GM12878 (cell line): Measurements from ENCODE around the gene ADK. TPM values are rescaled to one million over a fixed set of nuclear protein-coding genes. Genes with fewer than 3 reads are reported as not detected.

Experiments
- ATAC-seq: fragments of 200-7000 bp; cut with Tn5 transposase; 3 replicates; pipeline ENCODE4 v1.9.1; 2020; ENCODE audit warnings: mild to moderate bottlenecking, moderate library complexity
- BruUV-seq: library from RNA; stranded (reverse); fragments of 400-500 nt; replicated peaks from 2 replicates; lab custom pipeline; 2021; lab: Mats Ljungman, UMichigan
- CTCF ChIA-PET: fragments of 300-600 bp; sonication (Branson Sonifier 250); formaldehyde crosslinking; extraction: SDS; loops from one replicate; lab custom pipeline; 2021; ENCODE audit warnings: inconsistent platforms; lab: Yijun Ruan, JAX
- POLR2A ChIA-PET: fragments of 350-600 bp; formaldehyde crosslinking; extraction: SDS; loops from one replicate; lab custom pipeline; 2021; ENCODE audit warnings: inconsistent platforms; lab: Charles Lee
- RAD21 ChIA-PET: fragments of 300-600 bp; sonication (Branson Sonifier 250); formaldehyde crosslinking; loops from one replicate; lab custom pipeline; 2023; ENCODE audit warnings: antibody characterized with exemption; ENCODE audit not compliant: unreplicated experiment; lab: Charles Lee
- SMC1A ChIA-PET: fragments of 300-600 bp; sonication (Branson Sonifier 250); formaldehyde crosslinking; loops from one replicate; lab custom pipeline; 2023; ENCODE audit not compliant: unreplicated experiment, uncharacterized antibody; lab: Charles Lee
- DNase-seq: peaks from one replicate; pipeline ENCODE4 v3.0.0-alpha.2; 2011; ENCODE audit warnings: low read depth, low spot score
- FAIRE-seq: peaks from 3 replicates; lab custom pipeline; 2011; peaks lifted over from hg19 to GRCh38; lab: Jason Lieb, UNC
- H2AFZ ChIP-seq: 2 replicates; pipeline ENCODE4 v1.6.0; 2011; ENCODE audit warnings: low read depth, low read length, control low read depth; ENCODE audit not compliant: control insufficient read depth
- H3K27ac ChIP-seq: 2 replicates; pipeline ENCODE4 v1.5.1; 2011; ENCODE audit warnings: control low read depth; ENCODE audit not compliant: control insufficient read depth, insufficient read depth
- H3K27me3 ChIP-seq, 2 experiments: replicated peaks in 1 of 2; 2 replicates each; pipeline versions ENCODE4 v1.6.0 to v1.6.1; 2011; ENCODE audit warnings: low read length in 1 of 2; ENCODE audit not compliant: control insufficient read depth in 2 of 2, insufficient read depth in 2 of 2
- H3K36me3 ChIP-seq, 2 experiments: 2 replicates each; pipeline ENCODE4 v1.5.1; 2011; ENCODE audit warnings: low read length in 1 of 2; ENCODE audit not compliant: control insufficient read depth in 2 of 2, insufficient read depth in 2 of 2
- H3K4me1 ChIP-seq: 2 replicates; pipeline ENCODE4 v1.6.1; 2011; ENCODE audit warnings: mild to moderate bottlenecking, low read length, moderate library complexity, mixed read lengths; ENCODE audit not compliant: control insufficient read depth, insufficient read depth
- H3K4me2 ChIP-seq: 2 replicates; pipeline ENCODE4 v1.6.0; 2011; ENCODE audit warnings: control low read depth; ENCODE audit not compliant: control insufficient read depth, insufficient read depth
- H3K4me3 ChIP-seq: fragments of 200-600 bp; sonication (generic); 2 replicates; pipeline ENCODE4 v1.5.1; 2016
- H3K79me2 ChIP-seq: 2 replicates; pipeline ENCODE4 v1.6.0; 2011; ENCODE audit warnings: low read length; ENCODE audit not compliant: control insufficient read depth, insufficient read depth
- H3K9ac ChIP-seq: 2 replicates; pipeline ENCODE4 v1.8.0; 2011; ENCODE audit warnings: low read length, control low read depth, mixed read lengths; ENCODE audit not compliant: control insufficient read depth, insufficient read depth
- H3K9me3 ChIP-seq: replicated peaks from 3 replicates; pipeline ENCODE4 v1.5.1; 2011; ENCODE audit warnings: mild to moderate bottlenecking, low read length; ENCODE audit not compliant: control insufficient read depth, insufficient read depth
- H4K20me1 ChIP-seq: 2 replicates; pipeline ENCODE4 v1.6.0; 2011; ENCODE audit not compliant: control insufficient read depth, insufficient read depth
- ATF7 ChIP-seq: fragments of 450-650 bp; IDR thresholded peaks from 2 replicates; pipeline ENCODE4 v1.6.1; 2016; ENCODE audit warnings: low read depth, mild to moderate bottlenecking
- CBX3 ChIP-seq: fragments of 200-600 bp; sonication (generic); IDR thresholded peaks from 2 replicates; pipeline ENCODE4 v1.6.1; 2016; ENCODE audit warnings: low read depth, borderline replicate concordance
- CEBPB ChIP-seq, 2 experiments: fragments of 150-350 bp in 1 of 2; IDR thresholded peaks; 2 replicates each; pipeline ENCODE4 v1.6.1; 2012 to 2014; ENCODE audit warnings: low read depth in 2 of 2, low read length in 2 of 2, borderline replicate concordance in 1 of 2, inconsistent platforms in 1 of 2
- CEBPZ ChIP-seq: fragments of 150-350 bp; IDR thresholded peaks from 2 replicates; pipeline ENCODE4 v1.6.1; 2016; ENCODE audit warnings: low read depth, low read length
- LARP7 ChIP-seq: fragments of 450-650 bp; IDR thresholded peaks from 2 replicates; pipeline ENCODE4 v1.6.1; 2017; ENCODE audit warnings: mild to moderate bottlenecking
- SPI1 ChIP-seq: IDR thresholded peaks from 2 replicates; pipeline ENCODE4 v1.6.1; 2011; ENCODE audit warnings: low read depth, mild to moderate bottlenecking, low read length, moderate library complexity, borderline replicate concordance; ENCODE audit not compliant: insufficient read depth
- SREBF2 ChIP-seq: IDR thresholded peaks from 2 replicates; pipeline ENCODE4 v1.6.1; 2012; ENCODE audit warnings: mild to moderate bottlenecking, low read length
- WRNIP1 ChIP-seq: IDR thresholded peaks from 2 replicates; pipeline ENCODE4 v1.6.1; 2011; ENCODE audit warnings: low read depth, low read length, improper control_type of control experiment, borderline replicate concordance
- WGBS: methylation state at CpG from one replicate; pipeline ENCODE4 v1.1.6; 2016; ENCODE audit warnings: low lambda C conversion rate; ENCODE audit not compliant: insufficient replicate concordance, insufficient coverage; ENCODE audit errors: missing lambda C conversion rate; 5-methylcytosine and 5-hydroxymethylcytosine counted together
- in situ Hi-C: fragments of 300-500 bp; cut with MboI; formaldehyde crosslinking; loops from 9 replicates; pipeline ENCODE4 v1.14.3; 2018; ENCODE audit warnings: mixed read lengths
- intact Hi-C: fragments of 100-400 bp; cut with micrococcal nuclease; formaldehyde crosslinking; loops from one replicate; pipeline ENCODE4 v1.14.2; 2022; ENCODE audit not compliant: unreplicated experiment
- polyA plus RNA-seq, 11 experiments: library from polyadenylated mRNA; depleted of rRNA in 4 of 11; unstranded in 6 of 11; stranded (reverse) in 5 of 11; fragments of >200 nt; fragmentation: Nextera tagmentation in 4 of 11; fragmentation: Illumina TruSeq in 1 of 11; extraction: Ambion mirVana in 4 of 11; extraction: Trizol in 1 of 11; gene quantifications; 1 replicate in 1 of 11; 2 replicates in 10 of 11; pipeline versions ENCODE4 v1.2.1 to v1.2.3, GENCODE V29; 2011 to 2016; ENCODE audit warnings: inconsistent platforms in 2 of 11, missing spikeins in 2 of 11, low read depth in 1 of 11
- total RNA-seq, 4 experiments: library from RNA; depleted of rRNA in 3 of 4; stranded (reverse); fragments of >200 nt in 3 of 4; fragmentation: Illumina TruSeq in 1 of 4; extraction: Trizol in 1 of 4; gene quantifications; 2 replicates each; pipeline versions ENCODE4 v1.2.1 to v1.2.3, GENCODE V29; 2013 to 2021
- TF ChIP-seq, protein P1 (sequence below): IDR thresholded peaks from 2 replicates; pipeline ENCODE4 v1.6.1; 2012; ENCODE audit warnings: improper control_type of control experiment, low read depth, low read length; ENCODE audit not compliant: insufficient replicate concordance

The ADK gene
- total and polyA plus RNA-seq, 10 of the 15 experiments (the other 5 are each of a cell fraction or from before 2014, with no cell fraction given) = 42.0 to 151 (median 81.6) TPM

GRCh38 chr10:74382663-74383062 lies 231.6 kb downstream of the ADK start:
- TF ChIP-seq SPI1 = peak; percentile 22; the same call in 1 of the 2 replicates
- TF ChIP-seq LARP7 = no peak
- RAD21 ChIA-PET = no interaction called here
- no peak for DNase-seq
- no peak for FAIRE-seq
- POLR2A ChIA-PET = no interaction called here
- Histone ChIP-seq H2AFZ (no peak overlapping the region), H3K9me3 (peaks cover 2% of the 10 kb centered on the region), H3K27ac (no peak overlapping the region), H3K4me1 (peaks cover 10% of the 10 kb centered on the region), H3K9ac (no peak overlapping the region), H3K4me3 (no peak overlapping the region), H3K36me3 (no peaks in the 10 kb centered on the region; a peak in 1 of 4 replicates), H4K20me1 (no peaks in the 10 kb centered on the region), H3K79me2 (no peaks in the 10 kb centered on the region), H3K27me3 (no peaks in the 10 kb centered on the region), H3K4me2 (no peak overlapping the region)
- no TSS peak for BruUV-seq
- in situ Hi-C loops = no loop called here
- intact Hi-C loops = no loop called here
- SMC1A ChIA-PET = interaction anchor here (1.0 to 1.6 kb wide), 2 partner anchors 10 to 105 kb away, joined by 3 to 7 read pairs; no protein-coding TSS in a partner anchor
- WGBS = 0% methylated on average over 1 of the region's 1 CpG
- ATAC-seq = no peak
- CTCF ChIA-PET = no interaction called here

GRCh38 chr10:74383642-74384041 lies 232.6 kb downstream of the ADK start:
- H3K4me2 ChIP-seq = no peak overlapping the region
- peaks cover 2% of the 10 kb centered on the region for H3K9me3 ChIP-seq
- ChIA-PET POLR2A (no interaction called here), RAD21 (no interaction called here), SMC1A (interaction anchor here (1.2 kb wide), 1 partner anchor 13 kb away, joined by 4 read pairs; no protein-coding TSS in a partner anchor), CTCF (no interaction called here)
- DNase-seq = no peak
- in situ Hi-C loops = no loop called here
- intact Hi-C loops = no loop called here
- no TSS peak for BruUV-seq
- H4K20me1 ChIP-seq = no peaks in the 10 kb centered on the region
- FAIRE-seq = no peak
- no peak overlapping the region for H3K9ac ChIP-seq
- H3K4me3 ChIP-seq = no peak overlapping the region
- ATAC-seq = no peak
- H3K79me2 ChIP-seq = no peaks in the 10 kb centered on the region
- H3K27me3 ChIP-seq = no peaks in the 10 kb centered on the region
- H3K36me3 ChIP-seq = no peaks in the 10 kb centered on the region; a peak in 1 of 4 replicates
- peaks cover 10% of the 10 kb centered on the region for H3K4me1 ChIP-seq
- no peak overlapping the region for H3K27ac ChIP-seq
- no peak overlapping the region; the same call in 1 of the 2 replicates for H2AFZ ChIP-seq
- no peak for TF ChIP-seq CBX3
- no peak for TF ChIP-seq WRNIP1
- no peak for TF ChIP-seq LARP7
- no peak for TF ChIP-seq CEBPZ
- no peak for TF ChIP-seq CEBPB (IDR thresholded peaks at IDR 0.05; ENCODE audit: borderline replicate concordance in 1 of 2, low read depth in 2 of 2, low read length in 2 of 2)
- TF ChIP-seq ATF7 = no peak
- TF ChIP-seq, protein P1, sequence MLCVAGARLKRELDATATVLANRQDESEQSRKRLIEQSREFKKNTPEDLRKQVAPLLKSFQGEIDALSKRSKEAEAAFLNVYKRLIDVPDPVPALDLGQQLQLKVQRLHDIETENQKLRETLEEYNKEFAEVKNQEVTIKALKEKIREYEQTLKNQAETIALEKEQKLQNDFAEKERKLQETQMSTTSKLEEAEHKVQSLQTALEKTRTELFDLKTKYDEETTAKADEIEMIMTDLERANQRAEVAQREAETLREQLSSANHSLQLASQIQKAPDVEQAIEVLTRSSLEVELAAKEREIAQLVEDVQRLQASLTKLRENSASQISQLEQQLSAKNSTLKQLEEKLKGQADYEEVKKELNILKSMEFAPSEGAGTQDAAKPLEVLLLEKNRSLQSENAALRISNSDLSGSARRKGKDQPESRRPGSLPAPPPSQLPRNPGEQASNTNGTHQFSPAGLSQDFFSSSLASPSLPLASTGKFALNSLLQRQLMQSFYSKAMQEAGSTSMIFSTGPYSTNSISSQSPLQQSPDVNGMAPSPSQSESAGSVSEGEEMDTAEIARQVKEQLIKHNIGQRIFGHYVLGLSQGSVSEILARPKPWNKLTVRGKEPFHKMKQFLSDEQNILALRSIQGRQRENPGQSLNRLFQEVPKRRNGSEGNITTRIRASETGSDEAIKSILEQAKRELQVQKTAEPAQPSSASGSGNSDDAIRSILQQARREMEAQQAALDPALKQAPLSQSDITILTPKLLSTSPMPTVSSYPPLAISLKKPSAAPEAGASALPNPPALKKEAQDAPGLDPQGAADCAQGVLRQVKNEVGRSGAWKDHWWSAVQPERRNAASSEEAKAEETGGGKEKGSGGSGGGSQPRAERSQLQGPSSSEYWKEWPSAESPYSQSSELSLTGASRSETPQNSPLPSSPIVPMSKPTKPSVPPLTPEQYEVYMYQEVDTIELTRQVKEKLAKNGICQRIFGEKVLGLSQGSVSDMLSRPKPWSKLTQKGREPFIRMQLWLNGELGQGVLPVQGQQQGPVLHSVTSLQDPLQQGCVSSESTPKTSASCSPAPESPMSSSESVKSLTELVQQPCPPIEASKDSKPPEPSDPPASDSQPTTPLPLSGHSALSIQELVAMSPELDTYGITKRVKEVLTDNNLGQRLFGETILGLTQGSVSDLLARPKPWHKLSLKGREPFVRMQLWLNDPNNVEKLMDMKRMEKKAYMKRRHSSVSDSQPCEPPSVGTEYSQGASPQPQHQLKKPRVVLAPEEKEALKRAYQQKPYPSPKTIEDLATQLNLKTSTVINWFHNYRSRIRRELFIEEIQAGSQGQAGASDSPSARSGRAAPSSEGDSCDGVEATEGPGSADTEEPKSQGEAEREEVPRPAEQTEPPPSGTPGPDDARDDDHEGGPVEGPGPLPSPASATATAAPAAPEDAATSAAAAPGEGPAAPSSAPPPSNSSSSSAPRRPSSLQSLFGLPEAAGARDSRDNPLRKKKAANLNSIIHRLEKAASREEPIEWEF = no peak
- no peak for TF ChIP-seq SREBF2
